ENCODE data around the gene ST8SIA5. TPM values are rescaled to one million over a fixed set of nuclear protein-coding genes. Genes with fewer than 3 reads are reported as not detected.
A peak's percentile ranks its signal among the peaks of the same experiment; 100 is the strongest.

The ST8SIA5 gene
- total RNA-seq, 1 experiment from 2014 or later = 3.8 TPM

DNA sequence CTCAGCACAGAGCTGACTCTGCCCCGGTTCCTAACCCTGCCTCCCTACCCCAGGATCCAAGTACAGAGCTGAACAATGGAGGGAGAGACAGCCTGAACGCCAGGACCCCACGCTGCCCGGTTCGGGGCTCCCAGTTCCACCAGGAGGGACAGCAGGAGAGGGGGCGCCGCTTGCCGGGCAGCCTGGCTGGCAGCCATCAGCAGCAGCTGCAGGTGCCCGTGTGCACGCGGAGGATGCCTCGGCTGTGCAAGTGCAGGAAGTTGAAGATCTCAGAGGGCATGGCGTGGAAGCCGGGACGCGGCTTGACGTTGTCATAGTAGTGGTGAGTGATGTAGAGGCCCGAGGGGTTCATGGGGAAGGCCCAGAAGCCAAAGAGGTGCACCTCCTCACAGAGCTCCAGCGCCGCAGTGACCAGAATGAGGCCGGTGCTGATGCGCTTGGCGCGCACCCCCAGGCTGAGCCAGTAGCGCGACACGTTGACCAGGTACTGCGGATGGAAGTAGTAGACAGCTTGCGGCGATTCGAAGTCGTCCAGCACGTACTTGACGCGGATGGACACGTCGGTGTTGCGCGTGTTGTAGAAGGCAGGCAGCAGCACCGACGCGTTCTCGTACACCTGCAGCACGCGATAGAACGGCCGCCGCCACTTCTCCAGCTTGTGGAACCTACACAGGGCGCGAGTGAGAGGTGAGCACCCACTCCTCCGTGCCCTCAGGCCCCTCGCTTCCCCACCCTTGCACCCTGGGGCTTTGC lies 76.8 kb downstream of the ST8SIA5 start:
- Histone ChIP-seq H3K4me3 (no peak overlapping the region), H3K27me3 (no peaks in the 10 kb centered on the region), H3K27ac (no peak overlapping the region), H3K36me3 (no peaks in the 10 kb centered on the region), H3K4me1 (no peaks in the 10 kb centered on the region), H3K9me3 (replicated peaks) (no peaks in the 10 kb centered on the region)
- DNase-seq = no peak

- Histone ChIP-seq H3K36me3 (no peaks in the 10 kb centered on the region), H3K4me1 (no peaks in the 10 kb centered on the region), H3K27me3 (no peaks in the 10 kb centered on the region), H3K27ac (no peak overlapping the region), H3K4me3 (no peak overlapping the region), H3K9me3 (replicated peaks) (no peaks in the 10 kb centered on the region)
- no peak for DNase-seq
Measured at GRCh38 chr18:46678785-46679399, 78.0 kb downstream of the ST8SIA5 start.

GRCh38 chr18:46678041-46678440 lies 78.8 kb downstream of the ST8SIA5 start:
- Histone ChIP-seq H3K36me3 (no peaks in the 10 kb centered on the region), H3K4me1 (no peaks in the 10 kb centered on the region), H3K27me3 (no peaks in the 10 kb centered on the region), H3K9me3 (replicated peaks) (no peaks in the 10 kb centered on the region), H3K27ac (no peak overlapping the region), H3K4me3 (no peak overlapping the region)
- DNase-seq = no peak

DNA sequence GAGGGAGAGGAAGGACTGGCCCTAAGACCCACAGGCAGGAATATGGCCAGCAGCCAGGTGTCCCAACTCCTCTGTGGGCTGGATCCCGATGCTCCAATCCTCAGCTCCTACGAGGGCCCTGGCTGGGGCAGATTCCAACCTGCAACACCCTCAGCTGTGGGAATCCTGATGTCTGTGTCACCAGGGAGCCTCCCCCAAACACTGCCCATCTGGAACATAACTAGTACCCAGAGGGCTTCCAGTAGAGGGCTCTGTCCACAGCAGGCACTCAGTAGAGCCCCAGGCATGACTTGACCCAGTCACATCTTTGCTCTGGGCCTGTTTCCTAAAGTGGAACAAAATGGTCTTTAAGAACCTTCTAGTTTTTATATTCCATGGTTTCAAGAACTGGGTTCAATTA lies 79.2 kb downstream of the ST8SIA5 start:
- no peak overlapping the region for H3K27ac ChIP-seq
- no peak overlapping the region for H3K4me3 ChIP-seq
- no peak for DNase-seq

GRCh38 chr18:46676182-46676835 lies 80.5 kb downstream of the ST8SIA5 start:
- Histone ChIP-seq H3K4me1 (no peaks in the 10 kb centered on the region), H3K36me3 (no peaks in the 10 kb centered on the region), H3K9me3 (replicated peaks) (no peaks in the 10 kb centered on the region), H3K27me3 (no peaks in the 10 kb centered on the region), H3K27ac (no peak overlapping the region), H3K4me3 (no peak overlapping the region)
- DNase-seq = no peak

More for the DNA sequence above, 79.2 kb downstream of the ST8SIA5 start:
- H3K4me1 ChIP-seq = no peaks in the 10 kb centered on the region
- H3K9me3 ChIP-seq (replicated peaks) = no peaks in the 10 kb centered on the region
- H3K27me3 ChIP-seq = no peaks in the 10 kb centered on the region
- no peaks in the 10 kb centered on the region for H3K36me3 ChIP-seq

DNA sequence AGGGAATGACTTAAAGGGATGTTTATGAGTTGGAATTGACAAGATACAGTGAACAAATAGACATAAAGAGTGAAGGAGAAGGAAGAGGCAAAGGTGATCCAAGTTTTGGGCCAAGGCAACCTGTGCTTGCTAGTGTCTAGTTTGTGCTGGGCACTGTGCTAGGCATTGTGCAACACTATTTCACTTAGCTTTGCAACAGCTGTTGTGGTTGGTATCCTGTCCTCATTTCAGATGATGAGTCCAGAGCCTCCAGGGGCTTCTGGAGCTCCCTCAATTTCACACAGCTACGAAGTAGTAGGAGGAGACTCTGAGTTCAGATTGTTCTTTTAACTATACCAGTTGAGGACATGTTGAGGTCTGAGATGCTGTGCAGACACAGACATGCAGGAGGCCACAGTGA lies 81.7 kb downstream of the ST8SIA5 start:
- Histone ChIP-seq H3K9me3 (replicated peaks) (no peaks in the 10 kb centered on the region), H3K27me3 (no peaks in the 10 kb centered on the region), H3K4me1 (no peaks in the 10 kb centered on the region), H3K27ac (no peak overlapping the region), H3K4me3 (no peak overlapping the region), H3K36me3 (no peaks in the 10 kb centered on the region)
- no peak for DNase-seq

GRCh38 chr18:46672062-46672970 lies 84.5 kb downstream of the ST8SIA5 start:
- Histone ChIP-seq H3K27ac (no peak overlapping the region), H3K36me3 (no peaks in the 10 kb centered on the region), H3K27me3 (no peaks in the 10 kb centered on the region), H3K9me3 (replicated peaks) (no peaks in the 10 kb centered on the region), H3K4me3 (no peak overlapping the region), H3K4me1 (no peaks in the 10 kb centered on the region)
- DNase-seq = no peak

DNA sequence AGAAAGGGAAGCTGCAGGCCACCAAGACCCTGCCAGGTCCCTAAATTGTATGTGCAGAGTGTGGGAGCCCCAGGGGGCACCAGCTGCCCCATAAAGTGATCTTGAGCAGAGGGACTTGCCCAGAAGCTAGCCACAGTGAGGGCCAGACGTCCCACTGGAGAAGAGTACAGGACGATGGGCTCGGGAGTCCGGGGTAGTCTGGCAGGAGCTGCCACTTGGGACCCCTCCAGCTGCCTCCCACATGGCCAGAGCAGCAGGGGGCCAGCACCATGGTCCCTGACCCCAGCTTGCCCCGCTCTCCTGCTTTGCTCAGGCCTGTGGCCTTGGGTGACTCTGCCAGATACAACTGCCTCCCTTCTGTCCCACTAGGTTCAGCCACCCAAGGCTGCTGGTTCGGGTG lies 88.2 kb downstream of the ST8SIA5 start:
- H3K4me3 ChIP-seq = no peak overlapping the region
- H3K27ac ChIP-seq = no peak overlapping the region
- no peaks in the 10 kb centered on the region for H3K4me1 ChIP-seq
- no peaks in the 10 kb centered on the region for H3K36me3 ChIP-seq
- no peak for DNase-seq
- no peaks in the 10 kb centered on the region for H3K27me3 ChIP-seq
- H3K9me3 ChIP-seq (replicated peaks) = no peaks in the 10 kb centered on the region

- Histone ChIP-seq H3K4me3 (no peak overlapping the region), H3K36me3 (no peaks in the 10 kb centered on the region), H3K9me3 (replicated peaks) (no peaks in the 10 kb centered on the region), H3K27ac (no peak overlapping the region), H3K4me1 (no peaks in the 10 kb centered on the region), H3K27me3 (no peaks in the 10 kb centered on the region)
- no peak for DNase-seq
Measured at GRCh38 chr18:46668135-46668534, 88.7 kb downstream of the ST8SIA5 start.

DNA sequence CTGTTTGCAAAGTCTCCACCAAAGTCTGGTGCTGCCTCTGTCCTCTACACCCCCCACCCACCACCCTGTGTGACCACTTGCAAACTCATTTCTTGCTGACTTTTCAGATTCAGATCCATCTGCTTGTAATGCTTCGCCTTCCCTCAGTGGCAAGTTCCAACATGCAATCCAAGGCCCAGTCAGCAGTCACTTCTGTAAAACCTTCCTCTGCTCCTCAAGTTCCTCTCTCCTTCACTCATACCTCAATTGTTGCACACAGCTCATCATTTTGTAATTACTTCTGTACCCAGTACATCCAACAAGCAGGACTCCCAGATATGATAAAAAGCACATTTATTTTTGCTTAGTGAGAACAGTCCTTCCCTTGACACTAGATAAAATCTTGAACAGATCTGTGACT lies 93.3 kb downstream of the ST8SIA5 start:
- Histone ChIP-seq H3K27me3 (no peaks in the 10 kb centered on the region), H3K4me1 (no peaks in the 10 kb centered on the region), H3K4me3 (no peak overlapping the region), H3K36me3 (no peaks in the 10 kb centered on the region), H3K9me3 (replicated peaks) (no peaks in the 10 kb centered on the region), H3K27ac (no peak overlapping the region)
- DNase-seq = no peak

DNA sequence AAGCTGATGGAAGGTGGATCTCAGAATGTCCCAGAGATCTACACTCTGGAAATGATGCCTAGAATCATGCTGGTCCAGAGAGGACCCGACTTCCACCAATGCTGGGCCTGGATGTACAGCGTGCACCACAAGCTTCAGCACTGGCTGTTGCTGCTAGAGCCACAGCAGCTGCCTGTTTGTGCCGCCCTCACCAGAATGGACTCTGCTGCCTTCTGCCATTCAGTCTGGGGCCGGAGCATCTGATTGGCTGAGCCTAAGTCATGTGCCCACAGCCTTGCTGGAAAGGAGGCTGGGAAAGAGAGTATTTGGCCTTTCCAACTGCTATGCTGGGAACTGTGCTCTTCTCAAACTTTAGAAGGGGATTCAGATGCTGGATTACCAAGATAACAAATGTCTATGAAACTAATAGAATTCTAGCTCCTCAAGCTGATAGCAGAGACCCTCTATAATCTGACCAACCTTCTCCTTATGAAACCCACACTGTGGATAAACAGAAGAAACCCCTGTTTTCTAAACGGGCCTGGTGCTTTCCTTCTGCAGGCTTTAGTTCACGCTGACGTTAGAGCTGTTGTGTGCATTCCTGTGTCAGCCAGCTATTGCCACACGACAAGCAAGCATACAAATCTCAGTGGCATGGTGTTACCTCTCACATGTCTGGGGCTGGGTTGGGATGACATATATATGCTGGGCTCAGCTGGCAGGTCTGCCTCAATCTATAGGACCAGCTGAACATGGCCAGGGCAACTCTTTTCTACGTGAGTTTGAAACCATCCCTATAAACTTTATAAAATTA lies 95.7 kb downstream of the ST8SIA5 start:
- Histone ChIP-seq H3K27ac (no peak overlapping the region), H3K36me3 (no peaks in the 10 kb centered on the region), H3K4me1 (no peaks in the 10 kb centered on the region), H3K4me3 (no peak overlapping the region), H3K27me3 (no peaks in the 10 kb centered on the region), H3K9me3 (replicated peaks) (no peaks in the 10 kb centered on the region)
- peak; percentile 70 to 73 for DNase-seq

DNA sequence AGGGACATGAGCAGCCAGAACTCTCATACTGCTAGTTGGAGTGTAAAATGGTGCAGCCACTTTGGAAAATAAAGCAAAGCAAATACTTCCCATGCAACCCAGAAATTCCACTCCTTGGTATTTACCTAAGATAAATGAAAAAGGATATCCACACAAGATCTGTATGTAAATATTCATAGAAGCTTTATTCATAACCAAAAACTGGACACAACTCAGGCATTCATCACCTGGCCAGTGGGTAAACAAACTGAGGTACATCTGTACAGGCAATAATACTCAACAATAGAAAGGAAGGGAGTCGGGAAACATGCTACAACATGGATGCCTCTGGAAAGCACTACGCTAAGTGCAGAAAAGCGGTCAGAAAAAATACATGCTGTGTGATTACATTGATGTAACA lies 97.4 kb downstream of the ST8SIA5 start:
- Histone ChIP-seq H3K27ac (no peak overlapping the region), H3K36me3 (no peaks in the 10 kb centered on the region), H3K4me1 (no peaks in the 10 kb centered on the region), H3K4me3 (no peak overlapping the region), H3K9me3 (replicated peaks) (no peaks in the 10 kb centered on the region), H3K27me3 (no peaks in the 10 kb centered on the region)
- DNase-seq = no peak

DNA sequence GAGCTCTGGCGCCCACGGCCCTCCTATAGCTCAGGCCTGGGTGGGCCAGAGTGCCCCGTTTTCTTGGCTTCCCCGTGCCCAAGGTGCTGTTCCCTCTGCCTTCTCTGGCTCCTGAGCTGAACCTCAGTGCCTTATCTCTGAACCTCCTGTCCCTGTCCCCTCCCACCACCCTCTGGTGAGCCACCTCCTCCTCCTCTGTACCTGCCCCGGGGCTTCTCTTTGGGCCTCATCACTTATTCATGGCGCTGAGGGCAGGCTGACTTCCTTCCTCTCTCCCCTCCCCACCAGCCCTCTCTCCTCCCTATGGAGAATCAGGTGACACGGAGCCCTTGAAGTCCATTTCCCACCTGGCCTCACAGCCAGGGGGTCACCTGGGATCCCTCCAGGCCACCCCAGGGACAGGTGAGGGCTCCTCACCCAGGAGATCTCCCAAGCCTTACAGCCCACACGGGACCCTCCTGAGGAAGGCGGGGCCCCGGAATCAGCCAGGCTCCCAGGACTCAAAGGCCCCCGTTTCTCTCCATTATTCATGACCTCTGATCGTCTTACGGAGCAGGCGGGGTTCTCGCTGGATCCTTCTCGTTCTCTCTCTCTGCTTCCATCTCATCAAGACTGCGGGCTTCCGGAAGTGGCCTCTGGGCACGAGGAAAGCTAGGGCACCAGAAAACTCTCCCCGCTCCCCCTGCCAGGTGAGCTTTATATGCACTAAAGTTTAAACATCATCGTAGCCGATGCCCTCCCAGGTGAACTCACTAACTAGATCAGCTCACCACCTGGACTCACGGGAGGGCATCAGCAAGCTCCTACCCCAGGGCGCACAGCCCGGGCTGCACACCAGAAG lies 99.5 kb downstream of the ST8SIA5 start, which contains the start of gene LOXHD1:
TSS of gene LOXHD1 (minus strand) at position 106 of the 841 bp plus-strand sequence. CDS start 187 bp downstream, outside the sequence.
- no peaks in the 10 kb centered on the region for H3K4me1 ChIP-seq
- H3K27me3 ChIP-seq = no peaks in the 10 kb centered on the region
- no peak for DNase-seq
- no peaks in the 10 kb centered on the region for H3K9me3 ChIP-seq (replicated peaks)
- no peak within 1 kb of the TSS for H3K27ac ChIP-seq
- H3K4me3 ChIP-seq = no peak within 1 kb of the TSS
- no peaks in the 10 kb centered on the region for H3K36me3 ChIP-seq

Data from SJCRH30 (cell line).